Smooth muscle cell (in vitro differentiated cells): ENCODE results near the gene NATD1. TPM values are rescaled to one million over a fixed set of nuclear protein-coding genes. Genes with fewer than 3 reads are reported as not detected.
"Not testable (repeated sequence)": the region's sequence is repeated elsewhere in the genome, so short reads cannot be mapped to it uniquely, and the experiment has no call there.

Experiments used
- DNase-seq: peaks from one replicate; lab custom pipeline; 2025; ENCODE audit not compliant: unreplicated experiment; lab: John Stamatoyannopoulos, UW
- H2AFZ ChIP-seq: fragments of 200-600 bp; sonication (generic); 2 replicates; pipeline ENCODE4 v1.6.0; 2016; ENCODE audit warnings: antibody characterized with exemption, low read depth, mild to moderate bottlenecking
- H3F3A ChIP-seq: fragments of 200-600 bp; sonication (generic); 2 replicates; pipeline ENCODE4 v1.6.0; 2017; ENCODE audit warnings: antibody characterized with exemption, low read depth
- H3K27ac ChIP-seq: fragments of 200-600 bp; sonication (generic); 2 replicates; pipeline ENCODE4 v1.5.1; 2016; ENCODE audit warnings: low read depth, mild to moderate bottlenecking
- H3K27me3 ChIP-seq: fragments of 200-600 bp; sonication (generic); 2 replicates; pipeline ENCODE4 v1.6.1; 2016; ENCODE audit warnings: low read depth, mild to moderate bottlenecking
- H3K36me3 ChIP-seq: fragments of 200-600 bp; sonication (generic); 2 replicates; pipeline ENCODE4 v1.5.1; 2016; ENCODE audit warnings: low read depth
- H3K4me1 ChIP-seq: fragments of 200-600 bp; sonication (generic); 2 replicates; pipeline ENCODE4 v1.5.1; 2016; ENCODE audit warnings: low read depth
- H3K4me2 ChIP-seq: fragments of 200-600 bp; sonication (generic); 2 replicates; pipeline ENCODE4 v1.6.0; 2016; ENCODE audit warnings: mild to moderate bottlenecking
- H3K4me3 ChIP-seq: fragments of 200-600 bp; sonication (generic); 2 replicates; pipeline ENCODE4 v1.5.1; 2016; ENCODE audit warnings: mild to moderate bottlenecking
- H3K79me2 ChIP-seq: fragments of 200-600 bp; sonication (generic); 2 replicates; pipeline ENCODE4 v1.6.0; 2016; ENCODE audit warnings: low read depth, mild to moderate bottlenecking
- H3K9ac ChIP-seq: fragments of 200-600 bp; sonication (generic); 2 replicates; pipeline ENCODE4 v1.6.0; 2016; ENCODE audit warnings: low read depth
- H3K9me3 ChIP-seq: fragments of 200-600 bp; sonication (generic); replicated peaks from 2 replicates; pipeline ENCODE4 v1.5.1; 2016; ENCODE audit warnings: low read depth
- H4K20me1 ChIP-seq: fragments of 200-600 bp; sonication (generic); 2 replicates; pipeline ENCODE4 v1.6.0; 2016; ENCODE audit warnings: low read depth
- WGBS: methylation state at CpG from one replicate; pipeline ENCODE4 v1.1.7; 2016; ENCODE audit warnings: low lambda C conversion rate; 5-methylcytosine and 5-hydroxymethylcytosine counted together
- polyA plus RNA-seq: library from polyadenylated mRNA; unstranded; fragments of >200 nt; fragmentation: Nextera tagmentation; extraction: Ambion mirVana; gene quantifications from 2 replicates; pipeline ENCODE4 v1.2.1, GENCODE V29; 2016
- total RNA-seq: library from RNA; depleted of rRNA; stranded (reverse); fragments of >200 nt; gene quantifications from 2 replicates; pipeline ENCODE4 v1.2.3, GENCODE V29; 2014
- TF ChIP-seq, protein P1 (sequence below): fragments of 200-600 bp; sonication (generic); IDR thresholded peaks from 2 replicates; pipeline ENCODE4 v1.5.1; 2017; ENCODE audit warnings: borderline replicate concordance, mild to moderate bottlenecking, antibody characterized with exemption; ENCODE audit not compliant: insufficient read depth, poor library complexity, severe bottlenecking

The NATD1 gene
- total and polyA plus RNA-seq, 2 experiments from 2014 or later, result 2.2 to 2.7 TPM

DNA sequence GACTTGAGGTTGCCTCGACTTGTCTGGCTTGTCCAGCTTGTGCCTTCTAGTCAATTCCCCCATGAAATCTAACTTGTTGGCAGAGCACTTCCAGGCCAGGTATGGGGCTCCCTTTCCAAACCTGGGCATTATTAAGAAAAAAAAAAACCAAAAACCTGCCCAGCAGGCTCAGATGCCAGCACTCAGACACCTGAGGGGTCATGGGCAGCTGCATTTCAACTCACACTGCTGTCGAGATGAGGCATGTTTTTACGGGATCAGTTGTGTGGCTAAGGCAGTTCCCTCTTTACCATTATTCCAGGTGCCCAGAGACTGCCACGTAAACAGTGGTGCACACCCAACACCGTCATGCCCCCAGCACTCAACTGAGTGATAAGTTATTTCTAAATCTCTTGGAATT lies 57.1 kb downstream of the NATD1 start:
- no peak overlapping the region for H2AFZ ChIP-seq
- H3K4me1 ChIP-seq, result peaks cover 11% of the 10 kb centered on the region
- H3K79me2 ChIP-seq, result peaks cover 26% of the 10 kb centered on the region
- H3K9ac ChIP-seq, result no peak overlapping the region
- no peak overlapping the region for H3K27ac ChIP-seq
- peaks cover 86% of the 10 kb centered on the region for H4K20me1 ChIP-seq
- H3K27me3 ChIP-seq, result no peaks in the 10 kb centered on the region
- TF ChIP-seq, protein P1, sequence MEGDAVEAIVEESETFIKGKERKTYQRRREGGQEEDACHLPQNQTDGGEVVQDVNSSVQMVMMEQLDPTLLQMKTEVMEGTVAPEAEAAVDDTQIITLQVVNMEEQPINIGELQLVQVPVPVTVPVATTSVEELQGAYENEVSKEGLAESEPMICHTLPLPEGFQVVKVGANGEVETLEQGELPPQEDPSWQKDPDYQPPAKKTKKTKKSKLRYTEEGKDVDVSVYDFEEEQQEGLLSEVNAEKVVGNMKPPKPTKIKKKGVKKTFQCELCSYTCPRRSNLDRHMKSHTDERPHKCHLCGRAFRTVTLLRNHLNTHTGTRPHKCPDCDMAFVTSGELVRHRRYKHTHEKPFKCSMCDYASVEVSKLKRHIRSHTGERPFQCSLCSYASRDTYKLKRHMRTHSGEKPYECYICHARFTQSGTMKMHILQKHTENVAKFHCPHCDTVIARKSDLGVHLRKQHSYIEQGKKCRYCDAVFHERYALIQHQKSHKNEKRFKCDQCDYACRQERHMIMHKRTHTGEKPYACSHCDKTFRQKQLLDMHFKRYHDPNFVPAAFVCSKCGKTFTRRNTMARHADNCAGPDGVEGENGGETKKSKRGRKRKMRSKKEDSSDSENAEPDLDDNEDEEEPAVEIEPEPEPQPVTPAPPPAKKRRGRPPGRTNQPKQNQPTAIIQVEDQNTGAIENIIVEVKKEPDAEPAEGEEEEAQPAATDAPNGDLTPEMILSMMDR, result no peak
- peaks cover 5% of the 10 kb centered on the region for H3F3A ChIP-seq
- no peaks in the 10 kb centered on the region for H3K36me3 ChIP-seq
- H3K9me3 ChIP-seq, result no peaks in the 10 kb centered on the region
- H3K4me2 ChIP-seq, result no peak overlapping the region
- DNase-seq, result no peak
- H3K4me3 ChIP-seq, result no peak overlapping the region
- WGBS, result 86% methylated on average over 5 of the region's 5 CpGs

DNA sequence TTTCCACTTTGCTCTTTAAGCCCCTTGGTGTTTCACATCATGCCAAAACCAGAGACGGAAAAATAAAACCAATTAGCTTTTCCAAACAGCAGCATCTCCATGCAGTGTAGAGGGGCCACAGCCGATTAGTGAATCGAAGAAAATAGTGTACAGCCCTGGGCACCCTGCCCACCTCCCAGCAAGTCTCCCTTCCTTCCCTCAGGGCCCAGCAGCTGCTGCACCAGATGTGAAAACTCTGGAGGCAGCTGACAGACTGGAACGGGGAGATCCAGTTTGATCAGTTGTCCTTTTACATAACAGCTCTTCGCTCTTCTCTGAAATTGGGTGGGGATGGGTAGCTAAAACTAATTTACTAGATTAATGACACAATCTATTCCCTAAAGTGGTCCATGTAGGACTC lies 58.5 kb downstream of the NATD1 start:
- no peaks in the 10 kb centered on the region for H3K27me3 ChIP-seq
- peaks cover 15% of the 10 kb centered on the region for H3K79me2 ChIP-seq
- no peak overlapping the region for H3K9ac ChIP-seq
- H3K9me3 ChIP-seq, result no peaks in the 10 kb centered on the region
- H3K36me3 ChIP-seq, result no peaks in the 10 kb centered on the region
- H3K27ac ChIP-seq, result no peak overlapping the region
- H3K4me3 ChIP-seq, result no peak overlapping the region
- TF ChIP-seq, protein P1, result no peak
- 90% methylated on average over 5 of the region's 5 CpGs for WGBS
- no peak overlapping the region for H2AFZ ChIP-seq
- H4K20me1 ChIP-seq, result peaks cover 72% of the 10 kb centered on the region
- DNase-seq, result no peak
- H3K4me1 ChIP-seq, result peaks cover 5% of the 10 kb centered on the region
- no peak overlapping the region for H3K4me2 ChIP-seq
- H3F3A ChIP-seq, result no peaks in the 10 kb centered on the region

DNA sequence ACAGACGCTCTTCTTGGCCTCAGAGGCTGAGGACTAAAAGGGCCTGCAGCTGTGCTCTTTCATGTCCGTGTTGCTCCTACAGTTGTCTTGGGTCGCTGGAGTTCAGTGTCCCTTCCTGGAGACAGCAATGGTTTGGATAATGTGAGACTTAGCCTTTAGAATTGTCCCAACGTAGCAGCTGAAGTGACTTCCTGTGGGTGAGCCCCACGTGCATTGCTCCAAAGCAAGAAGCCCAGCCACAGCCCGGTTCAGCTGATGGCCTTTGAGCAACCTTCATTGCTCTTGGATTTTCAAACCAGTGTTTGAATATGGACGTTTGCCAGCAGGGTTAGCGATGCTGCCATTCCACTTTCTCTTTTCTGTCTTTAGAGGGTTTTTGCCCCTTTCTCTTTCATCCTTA lies 59.0 kb downstream of the NATD1 start:
- H3K4me1 ChIP-seq, result peaks cover under 1% of the 10 kb centered on the region
- H2AFZ ChIP-seq, result no peak overlapping the region
- peaks cover 67% of the 10 kb centered on the region for H4K20me1 ChIP-seq
- H3K27ac ChIP-seq, result no peak overlapping the region
- H3K36me3 ChIP-seq, result no peaks in the 10 kb centered on the region
- no peak overlapping the region for H3K9ac ChIP-seq
- no peaks in the 10 kb centered on the region for H3K9me3 ChIP-seq
- TF ChIP-seq, protein P1, result no peak
- H3K79me2 ChIP-seq, result peaks cover 15% of the 10 kb centered on the region
- H3K4me3 ChIP-seq, result no peak overlapping the region
- H3K4me2 ChIP-seq, result no peak overlapping the region
- H3F3A ChIP-seq, result no peaks in the 10 kb centered on the region
- 86% methylated on average over 8 of the region's 8 CpGs for WGBS
- DNase-seq, result no peak
- H3K27me3 ChIP-seq, result no peaks in the 10 kb centered on the region

DNA sequence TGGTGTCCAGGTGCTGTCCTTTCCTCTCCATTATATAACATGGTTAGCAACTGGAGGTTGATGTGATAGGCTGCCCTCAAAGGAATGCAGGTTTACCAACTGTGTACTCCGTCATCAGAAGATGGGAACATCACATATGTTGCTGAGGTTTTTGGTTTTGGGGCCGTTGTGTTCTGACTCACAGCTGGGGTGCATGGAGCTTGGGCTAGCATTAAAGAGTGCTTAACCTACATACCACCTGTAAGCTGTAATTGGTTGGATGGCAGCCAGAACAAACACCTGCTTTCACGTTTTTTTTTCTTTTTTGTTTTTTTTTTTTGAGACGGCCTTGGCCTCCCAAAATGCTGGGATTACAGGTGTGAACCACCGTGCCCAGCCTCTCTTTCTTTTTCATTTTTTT lies 60.2 kb downstream of the NATD1 start:
- H3K4me2 ChIP-seq, result no peak overlapping the region
- TF ChIP-seq, protein P1, result no peak
- DNase-seq, result no peak
- H3K27me3 ChIP-seq, result no peaks in the 10 kb centered on the region
- 93% methylated on average over 5 of the region's 5 CpGs for WGBS
- no peak overlapping the region for H3K9ac ChIP-seq
- no peaks in the 10 kb centered on the region for H3F3A ChIP-seq
- H3K36me3 ChIP-seq, result no peaks in the 10 kb centered on the region
- no peak overlapping the region for H3K27ac ChIP-seq
- no peaks in the 10 kb centered on the region for H3K9me3 ChIP-seq
- H3K4me3 ChIP-seq, result no peak overlapping the region
- peaks cover 55% of the 10 kb centered on the region for H4K20me1 ChIP-seq
- no peak overlapping the region for H2AFZ ChIP-seq
- H3K79me2 ChIP-seq, result peaks cover 6% of the 10 kb centered on the region
- H3K4me1 ChIP-seq, result no peaks in the 10 kb centered on the region

DNA sequence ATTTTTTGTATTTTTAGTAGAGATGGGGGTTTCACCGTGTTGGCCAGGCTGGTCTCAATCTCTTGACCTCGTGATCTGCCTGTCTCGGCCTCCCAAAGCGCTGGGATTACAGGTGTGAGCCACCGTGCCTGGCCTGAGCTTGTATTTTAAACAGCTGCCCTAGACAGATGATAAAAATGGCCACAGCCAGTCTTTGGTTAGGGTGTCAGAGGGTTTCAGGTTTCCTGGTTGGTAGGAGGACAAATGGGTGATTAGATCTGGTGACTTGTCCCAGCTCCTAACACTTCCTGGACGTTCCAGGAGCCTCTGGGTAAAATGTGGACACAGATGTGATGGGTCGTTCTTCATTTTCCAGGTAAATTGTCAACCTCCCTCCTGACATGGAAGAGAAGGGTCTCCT lies 60.8 kb downstream of the NATD1 start:
- not testable (repeated sequence) for H3K27me3 ChIP-seq, H3K4me2 ChIP-seq, H3F3A ChIP-seq, H3K9me3 ChIP-seq, H3K36me3 ChIP-seq, DNase-seq, H3K27ac ChIP-seq, H3K9ac ChIP-seq, H3K79me2 ChIP-seq, H2AFZ ChIP-seq, H3K4me1 ChIP-seq, H3K4me3 ChIP-seq
- WGBS, result 95% methylated on average over 7 of the region's 7 CpGs
- peaks cover 49% of the 10 kb centered on the region for H4K20me1 ChIP-seq
